ENCODE measurements around the gene SUFU. TPM values are rescaled to one million over a fixed set of nuclear protein-coding genes. Genes with fewer than 3 reads are reported as not detected.
A peak's percentile ranks its signal among the peaks of the same experiment; 100 is the strongest.

The SUFU gene
- total and polyA plus RNA-seq, 2 of the 13 experiments (the other 11 are each of a cell fraction or from before 2014, with no cell fraction given): 2.9 to 5.5 TPM

DNA sequence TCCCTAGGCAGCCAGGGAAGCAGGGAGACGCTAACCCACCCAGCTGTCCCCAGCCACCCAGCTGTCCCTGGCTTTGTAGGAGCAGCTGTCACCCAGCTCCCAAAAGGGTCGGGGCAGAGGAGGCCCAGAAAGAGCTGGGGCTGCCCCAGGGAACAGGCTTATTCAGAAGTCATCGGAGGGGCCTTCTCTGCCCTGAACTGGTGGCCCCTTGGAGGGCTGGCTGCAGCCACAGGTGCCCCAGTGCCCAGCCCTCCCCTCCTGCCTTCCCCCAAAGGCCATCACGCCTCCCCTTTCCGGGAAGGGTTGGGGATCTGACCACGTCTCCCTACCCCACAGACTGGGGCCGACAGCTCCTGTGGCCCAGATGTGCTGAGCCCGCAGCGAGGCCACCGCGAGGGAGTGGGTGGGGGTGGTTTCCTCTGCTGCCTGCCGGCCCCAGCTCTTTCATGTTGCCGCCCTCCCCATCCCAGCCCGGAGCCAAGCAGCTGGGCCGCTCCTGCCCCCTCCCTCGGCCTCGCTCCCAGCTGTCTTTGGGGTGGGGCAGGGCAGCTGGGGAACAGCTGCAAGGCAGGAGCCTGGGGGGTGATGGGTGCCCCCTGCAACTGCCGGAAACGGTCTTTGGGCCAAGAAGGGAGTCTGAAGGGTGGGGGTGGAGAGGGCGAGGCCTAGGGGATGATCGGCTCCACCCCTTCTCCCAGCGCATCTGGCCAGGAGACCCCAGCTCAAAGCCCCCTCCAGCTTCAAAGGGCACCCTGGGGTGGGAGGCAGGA is 157.3 kb downstream of the SUFU start (continued):
- TF ChIP-seq, protein P1, sequence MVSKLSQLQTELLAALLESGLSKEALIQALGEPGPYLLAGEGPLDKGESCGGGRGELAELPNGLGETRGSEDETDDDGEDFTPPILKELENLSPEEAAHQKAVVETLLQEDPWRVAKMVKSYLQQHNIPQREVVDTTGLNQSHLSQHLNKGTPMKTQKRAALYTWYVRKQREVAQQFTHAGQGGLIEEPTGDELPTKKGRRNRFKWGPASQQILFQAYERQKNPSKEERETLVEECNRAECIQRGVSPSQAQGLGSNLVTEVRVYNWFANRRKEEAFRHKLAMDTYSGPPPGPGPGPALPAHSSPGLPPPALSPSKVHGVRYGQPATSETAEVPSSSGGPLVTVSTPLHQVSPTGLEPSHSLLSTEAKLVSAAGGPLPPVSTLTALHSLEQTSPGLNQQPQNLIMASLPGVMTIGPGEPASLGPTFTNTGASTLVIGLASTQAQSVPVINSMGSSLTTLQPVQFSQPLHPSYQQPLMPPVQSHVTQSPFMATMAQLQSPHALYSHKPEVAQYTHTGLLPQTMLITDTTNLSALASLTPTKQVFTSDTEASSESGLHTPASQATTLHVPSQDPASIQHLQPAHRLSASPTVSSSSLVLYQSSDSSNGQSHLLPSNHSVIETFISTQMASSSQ (IDR thresholded peaks at IDR 0.05; ENCODE audit: low read depth): no peak
- TF ChIP-seq, protein P1 (CRISPR knock-in tag; IDR thresholded peaks at IDR 0.05; ENCODE audit: borderline replicate concordance): peak; percentile 79; the same call in 1 of the 2 replicates
- TF ChIP-seq, protein P2, sequence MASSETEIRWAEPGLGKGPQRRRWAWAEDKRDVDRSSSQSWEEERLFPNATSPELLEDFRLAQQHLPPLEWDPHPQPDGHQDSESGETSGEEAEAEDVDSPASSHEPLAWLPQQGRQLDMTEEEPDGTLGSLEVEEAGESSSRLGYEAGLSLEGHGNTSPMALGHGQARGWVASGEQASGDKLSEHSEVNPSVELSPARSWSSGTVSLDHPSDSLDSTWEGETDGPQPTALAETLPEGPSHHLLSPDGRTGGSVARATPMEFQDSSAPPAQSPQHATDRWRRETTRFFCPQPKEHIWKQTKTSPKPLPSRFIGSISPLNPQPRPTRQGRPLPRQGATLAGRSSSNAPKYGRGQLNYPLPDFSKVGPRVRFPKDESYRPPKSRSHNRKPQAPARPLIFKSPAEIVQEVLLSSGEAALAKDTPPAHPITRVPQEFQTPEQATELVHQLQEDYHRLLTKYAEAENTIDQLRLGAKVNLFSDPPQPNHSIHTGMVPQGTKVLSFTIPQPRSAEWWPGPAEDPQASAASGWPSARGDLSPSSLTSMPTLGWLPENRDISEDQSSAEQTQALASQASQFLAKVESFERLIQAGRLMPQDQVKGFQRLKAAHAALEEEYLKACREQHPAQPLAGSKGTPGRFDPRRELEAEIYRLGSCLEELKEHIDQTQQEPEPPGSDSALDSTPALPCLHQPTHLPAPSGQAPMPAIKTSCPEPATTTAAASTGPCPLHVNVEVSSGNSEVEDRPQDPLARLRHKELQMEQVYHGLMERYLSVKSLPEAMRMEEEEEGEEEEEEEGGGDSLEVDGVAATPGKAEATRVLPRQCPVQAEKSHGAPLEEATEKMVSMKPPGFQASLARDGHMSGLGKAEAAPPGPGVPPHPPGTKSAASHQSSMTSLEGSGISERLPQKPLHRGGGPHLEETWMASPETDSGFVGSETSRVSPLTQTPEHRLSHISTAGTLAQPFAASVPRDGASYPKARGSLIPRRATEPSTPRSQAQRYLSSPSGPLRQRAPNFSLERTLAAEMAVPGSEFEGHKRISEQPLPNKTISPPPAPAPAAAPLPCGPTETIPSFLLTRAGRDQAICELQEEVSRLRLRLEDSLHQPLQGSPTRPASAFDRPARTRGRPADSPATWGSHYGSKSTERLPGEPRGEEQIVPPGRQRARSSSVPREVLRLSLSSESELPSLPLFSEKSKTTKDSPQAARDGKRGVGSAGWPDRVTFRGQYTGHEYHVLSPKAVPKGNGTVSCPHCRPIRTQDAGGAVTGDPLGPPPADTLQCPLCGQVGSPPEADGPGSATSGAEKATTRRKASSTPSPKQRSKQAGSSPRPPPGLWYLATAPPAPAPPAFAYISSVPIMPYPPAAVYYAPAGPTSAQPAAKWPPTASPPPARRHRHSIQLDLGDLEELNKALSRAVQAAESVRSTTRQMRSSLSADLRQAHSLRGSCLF (CRISPR knock-in tag; IDR thresholded peaks at IDR 0.05; ENCODE audit: borderline replicate concordance): no peak
- TF ChIP-seq, protein P3, sequence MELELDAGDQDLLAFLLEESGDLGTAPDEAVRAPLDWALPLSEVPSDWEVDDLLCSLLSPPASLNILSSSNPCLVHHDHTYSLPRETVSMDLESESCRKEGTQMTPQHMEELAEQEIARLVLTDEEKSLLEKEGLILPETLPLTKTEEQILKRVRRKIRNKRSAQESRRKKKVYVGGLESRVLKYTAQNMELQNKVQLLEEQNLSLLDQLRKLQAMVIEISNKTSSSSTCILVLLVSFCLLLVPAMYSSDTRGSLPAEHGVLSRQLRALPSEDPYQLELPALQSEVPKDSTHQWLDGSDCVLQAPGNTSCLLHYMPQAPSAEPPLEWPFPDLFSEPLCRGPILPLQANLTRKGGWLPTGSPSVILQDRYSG (CRISPR knock-in tag; IDR thresholded peaks at IDR 0.05): no peak
- TF ChIP-seq, protein P4, sequence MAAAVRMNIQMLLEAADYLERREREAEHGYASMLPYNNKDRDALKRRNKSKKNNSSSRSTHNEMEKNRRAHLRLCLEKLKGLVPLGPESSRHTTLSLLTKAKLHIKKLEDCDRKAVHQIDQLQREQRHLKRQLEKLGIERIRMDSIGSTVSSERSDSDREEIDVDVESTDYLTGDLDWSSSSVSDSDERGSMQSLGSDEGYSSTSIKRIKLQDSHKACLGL (CRISPR knock-in tag; IDR thresholded peaks at IDR 0.05): peak; percentile 68; the same call in 1 of the 2 replicates
- TF ChIP-seq, protein P5, sequence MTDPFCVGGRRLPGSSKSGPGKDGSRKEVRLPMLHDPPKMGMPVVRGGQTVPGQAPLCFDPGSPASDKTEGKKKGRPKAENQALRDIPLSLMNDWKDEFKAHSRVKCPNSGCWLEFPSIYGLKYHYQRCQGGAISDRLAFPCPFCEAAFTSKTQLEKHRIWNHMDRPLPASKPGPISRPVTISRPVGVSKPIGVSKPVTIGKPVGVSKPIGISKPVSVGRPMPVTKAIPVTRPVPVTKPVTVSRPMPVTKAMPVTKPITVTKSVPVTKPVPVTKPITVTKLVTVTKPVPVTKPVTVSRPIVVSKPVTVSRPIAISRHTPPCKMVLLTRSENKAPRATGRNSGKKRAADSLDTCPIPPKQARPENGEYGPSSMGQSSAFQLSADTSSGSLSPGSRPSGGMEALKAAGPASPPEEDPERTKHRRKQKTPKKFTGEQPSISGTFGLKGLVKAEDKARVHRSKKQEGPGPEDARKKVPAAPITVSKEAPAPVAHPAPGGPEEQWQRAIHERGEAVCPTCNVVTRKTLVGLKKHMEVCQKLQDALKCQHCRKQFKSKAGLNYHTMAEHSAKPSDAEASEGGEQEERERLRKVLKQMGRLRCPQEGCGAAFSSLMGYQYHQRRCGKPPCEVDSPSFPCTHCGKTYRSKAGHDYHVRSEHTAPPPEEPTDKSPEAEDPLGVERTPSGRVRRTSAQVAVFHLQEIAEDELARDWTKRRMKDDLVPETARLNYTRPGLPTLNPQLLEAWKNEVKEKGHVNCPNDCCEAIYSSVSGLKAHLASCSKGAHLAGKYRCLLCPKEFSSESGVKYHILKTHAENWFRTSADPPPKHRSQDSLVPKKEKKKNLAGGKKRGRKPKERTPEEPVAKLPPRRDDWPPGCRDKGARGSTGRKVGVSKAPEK (CRISPR knock-in tag; IDR thresholded peaks at IDR 0.05; ENCODE audit: borderline replicate concordance): 0 out of 2 replicates have a peak, but pooled peaks have one; percentile 47
- TF ChIP-seq, protein P6, sequence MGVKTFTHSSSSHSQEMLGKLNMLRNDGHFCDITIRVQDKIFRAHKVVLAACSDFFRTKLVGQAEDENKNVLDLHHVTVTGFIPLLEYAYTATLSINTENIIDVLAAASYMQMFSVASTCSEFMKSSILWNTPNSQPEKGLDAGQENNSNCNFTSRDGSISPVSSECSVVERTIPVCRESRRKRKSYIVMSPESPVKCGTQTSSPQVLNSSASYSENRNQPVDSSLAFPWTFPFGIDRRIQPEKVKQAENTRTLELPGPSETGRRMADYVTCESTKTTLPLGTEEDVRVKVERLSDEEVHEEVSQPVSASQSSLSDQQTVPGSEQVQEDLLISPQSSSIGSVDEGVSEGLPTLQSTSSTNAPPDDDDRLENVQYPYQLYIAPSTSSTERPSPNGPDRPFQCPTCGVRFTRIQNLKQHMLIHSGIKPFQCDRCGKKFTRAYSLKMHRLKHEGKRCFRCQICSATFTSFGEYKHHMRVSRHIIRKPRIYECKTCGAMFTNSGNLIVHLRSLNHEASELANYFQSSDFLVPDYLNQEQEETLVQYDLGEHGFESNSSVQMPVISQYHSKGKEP (CRISPR knock-in tag; IDR thresholded peaks at IDR 0.05): no peak

All from HepG2 (cell line).